Prostate gland (tissue), 2 donors: ENCODE measurements around the gene ASTL.

Source experiments
- CTCF ChIP-seq, 4 experiments: fragments of 200-600 bp in 2 of 4; fragments of 450-650 bp in 2 of 4; sonication (generic) in 2 of 4; IDR thresholded peaks; 1 replicate in 3 of 4; 2 replicates in 1 of 4; pipeline ENCODE4 v1.5.1; 2016 to 2019; ENCODE audit warnings: antibody characterized with exemption in 4 of 4, mild to moderate bottlenecking in 2 of 4, moderate library complexity in 2 of 4
- POLR2AphosphoS5 ChIP-seq: sonication (generic); formaldehyde crosslinking; IDR thresholded peaks from one replicate; pipeline ENCODE4 v1.6.1; 2017; ENCODE audit warnings: antibody characterized with exemption

GRCh38 chr2:96081042-96081441 is 57.3 kb downstream of the ASTL start:
- TF ChIP-seq CTCF (IDR thresholded peaks at IDR 0.05) (no peak), POLR2AphosphoS5 (no peak)
